Hematopoietic multipotent progenitor cell treated with erythropoietin and hydrocortisone succinate and interleukin-3 and kit ligand, for 17 days (in vitro differentiated cells): ENCODE measurements around the gene ZNF207.
"Not testable (repeated sequence)": the region's sequence is repeated elsewhere in the genome, so short reads cannot be mapped to it uniquely, and the experiment has no call there.

Experiments
- DNase-seq: peaks from one replicate; pipeline ENCODE4 v3.0.0-alpha.2; 2015; ENCODE audit warnings: low spot score

ZNF207 gene

GRCh38 chr17:32349854-32350665 lies at the start of gene ZNF207:
TSS of gene ZNF207 (plus strand) at chr17:32350157. CDS start at chr17:32350286, 129 bp downstream.
- peak; percentile 98 for DNase-seq

DNA sequence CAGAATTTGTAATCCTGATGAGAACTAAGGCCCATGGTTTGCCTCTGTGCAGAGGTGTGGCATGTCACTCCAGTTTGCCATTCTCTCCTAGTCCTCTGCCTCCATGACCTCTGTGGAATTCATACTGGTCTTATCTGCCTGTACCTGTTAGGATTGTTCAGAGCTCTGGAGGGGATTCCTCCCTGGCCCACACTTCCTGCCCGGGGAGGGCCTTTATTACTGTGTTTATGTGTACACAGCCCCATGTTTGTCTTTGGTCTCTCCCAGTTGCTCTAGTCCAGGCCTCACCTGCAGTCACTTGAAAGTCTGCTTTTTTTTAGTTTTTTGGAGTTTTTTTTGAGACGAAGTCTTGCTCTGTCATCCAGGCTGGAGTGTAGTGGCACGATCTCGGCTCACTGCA lies 47.9 kb upstream of the ZNF207 start:
- no peak for DNase-seq

DNA sequence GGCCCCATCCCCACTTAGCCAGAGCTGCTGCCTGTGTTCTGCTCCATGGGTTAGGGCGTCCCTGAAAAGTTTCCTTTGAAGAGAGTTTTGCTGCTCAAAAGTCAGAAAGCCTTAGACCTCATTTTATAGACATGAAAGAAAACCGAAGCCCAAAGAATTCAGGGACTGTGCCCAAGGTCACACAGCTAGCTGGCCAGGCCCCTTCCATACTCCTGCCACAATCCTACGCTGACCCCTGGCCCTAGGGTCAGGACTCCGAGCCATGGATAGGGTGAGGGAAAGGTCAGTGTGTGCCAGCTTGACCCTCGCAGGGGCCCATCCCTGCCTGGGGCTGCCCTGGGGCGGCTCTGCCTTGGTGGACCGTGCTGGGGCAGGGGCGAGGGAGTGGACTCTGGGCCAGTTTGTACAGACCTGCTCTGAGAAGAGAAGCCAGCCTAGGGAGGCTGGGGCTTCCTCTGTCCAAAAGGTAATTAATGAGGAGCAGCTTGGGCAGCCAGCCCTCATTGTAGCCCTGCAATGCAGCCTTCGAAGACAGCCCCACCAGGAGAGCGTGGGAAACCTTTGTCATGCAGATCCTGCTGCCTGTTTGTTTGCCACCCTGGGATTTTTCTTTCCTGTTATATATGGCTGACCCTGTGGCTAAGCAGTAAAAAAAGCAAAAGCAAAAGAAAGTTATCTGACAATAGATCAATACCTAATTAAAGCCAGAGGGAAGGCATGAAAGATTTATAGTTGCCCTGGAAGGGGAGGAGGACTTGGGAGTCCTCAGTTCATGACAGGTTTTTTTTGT lies 46.9 kb upstream of the ZNF207 start:
- DNase-seq: no peak

- DNase-seq: no peak
These were observed 46.1 kb upstream of the ZNF207 start for GRCh38 chr17:32303781-32304288.

- DNase-seq: no peak
These were observed 44.9 kb upstream of the ZNF207 start for GRCh38 chr17:32305049-32305448.

GRCh38 chr17:32307658-32308057 lies 42.3 kb upstream of the ZNF207 start:
- no peak for DNase-seq

- no peak for DNase-seq
These were observed 38.9 kb upstream of the ZNF207 start for GRCh38 chr17:32311028-32311536.

DNA sequence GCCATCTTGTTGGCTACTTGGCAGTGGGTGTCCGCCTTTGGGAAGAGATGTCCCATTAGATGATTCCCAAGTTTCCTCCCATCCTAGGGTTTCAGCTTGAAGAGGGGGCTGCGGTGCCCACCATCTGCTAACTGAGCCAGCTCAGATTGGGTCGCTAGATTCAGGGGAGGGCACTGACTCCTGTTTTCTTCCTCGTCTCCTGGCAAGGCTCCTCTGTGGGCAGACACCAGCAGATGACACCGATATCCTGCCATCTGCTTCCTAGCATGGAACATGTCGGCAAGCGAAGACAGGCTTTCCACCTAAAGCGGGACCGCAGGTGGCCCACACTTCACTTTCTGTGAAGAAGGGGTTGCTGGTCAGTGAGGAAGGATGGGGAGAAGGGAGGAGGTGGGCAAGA lies 35.3 kb upstream of the ZNF207 start:
- no peak for DNase-seq

- no peak for DNase-seq
These were observed 34.8 kb upstream of the ZNF207 start for GRCh38 chr17:32315171-32315570.

DNA sequence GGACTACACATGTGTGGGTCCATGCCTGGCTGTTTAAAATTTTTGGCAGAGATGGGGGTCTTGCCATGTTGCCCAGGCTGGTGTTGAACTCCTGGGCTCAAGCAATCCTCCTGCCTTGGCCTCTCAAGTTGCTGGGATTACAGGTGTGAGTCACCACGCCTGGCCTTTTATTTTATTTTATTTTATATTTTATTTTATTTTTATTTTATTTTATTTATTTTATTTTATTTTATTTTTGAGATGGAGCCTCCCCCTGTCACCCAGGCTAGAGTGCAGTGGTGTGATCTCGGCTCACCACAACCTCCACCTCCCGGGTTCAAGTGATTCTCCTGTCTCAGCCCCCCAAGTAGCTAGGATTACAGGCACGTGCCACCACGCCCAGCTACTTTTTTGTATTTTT lies 33.3 kb upstream of the ZNF207 start:
- DNase-seq: not testable (repeated sequence)

- no peak for DNase-seq
These were observed 32.6 kb upstream of the ZNF207 start for GRCh38 chr17:32317353-32317752.

DNA sequence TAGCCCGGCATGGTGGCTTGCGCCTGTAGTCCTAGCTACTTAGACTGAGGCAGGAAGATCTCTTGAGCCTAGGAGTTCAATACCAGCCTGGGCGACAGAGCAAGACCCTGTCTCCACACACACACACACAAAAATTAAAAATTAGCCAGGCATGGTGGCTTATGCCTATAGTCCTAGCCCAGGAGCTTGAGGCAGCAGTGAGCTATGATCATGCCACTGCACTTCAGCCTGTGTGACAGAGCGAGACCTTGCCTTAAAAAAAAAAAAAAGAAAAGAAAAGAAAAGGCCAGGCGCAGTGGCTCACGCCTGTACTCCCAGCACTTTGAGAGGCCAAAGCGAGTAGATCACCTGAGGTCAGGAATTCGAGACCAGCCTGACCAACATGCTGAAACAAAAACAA lies 31.9 kb upstream of the ZNF207 start:
- DNase-seq: no peak

DNA sequence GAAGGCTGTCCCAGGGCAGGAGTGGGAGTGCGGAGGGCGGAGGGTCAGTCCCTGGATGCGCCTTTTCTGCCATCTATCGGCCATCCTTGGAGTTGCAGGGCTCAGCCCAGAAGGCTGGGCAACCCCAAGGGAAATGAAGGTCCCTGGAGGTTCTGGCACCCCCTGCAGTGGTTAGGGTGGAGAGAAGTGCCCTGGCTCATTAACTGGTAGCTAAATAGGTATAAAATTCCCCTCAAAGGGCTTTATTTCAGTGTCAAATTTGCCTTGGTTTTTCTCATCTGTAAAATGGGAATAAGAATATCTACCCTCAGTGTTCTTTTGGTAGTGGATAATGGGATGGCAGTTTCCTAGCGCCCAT lies 30.4 kb upstream of the ZNF207 start:
- peak; percentile 87 for DNase-seq

GRCh38 chr17:32320080-32320479 lies 29.9 kb upstream of the ZNF207 start:
- DNase-seq: not testable (repeated sequence)

DNA sequence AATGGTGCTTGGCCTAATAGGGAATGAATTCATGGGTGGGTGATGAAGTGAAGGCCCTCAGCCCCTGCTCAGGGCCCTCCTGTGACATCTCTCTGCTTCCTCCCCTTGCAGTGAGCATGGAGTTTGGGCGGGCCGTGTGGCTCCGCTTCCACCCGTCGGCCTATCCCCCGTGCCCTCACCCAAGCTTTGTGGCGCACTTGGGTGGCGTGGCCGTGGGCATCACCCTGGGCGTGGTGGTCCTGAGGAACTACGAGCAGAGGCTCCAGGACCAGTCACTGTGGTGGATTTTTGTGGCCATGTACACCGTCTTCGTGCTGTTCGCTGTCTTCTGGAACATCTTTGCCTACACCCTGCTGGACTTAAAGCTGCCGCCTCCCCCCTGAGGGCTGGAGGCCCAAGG lies 29.1 kb upstream of the ZNF207 start:
- no peak for DNase-seq

DNA sequence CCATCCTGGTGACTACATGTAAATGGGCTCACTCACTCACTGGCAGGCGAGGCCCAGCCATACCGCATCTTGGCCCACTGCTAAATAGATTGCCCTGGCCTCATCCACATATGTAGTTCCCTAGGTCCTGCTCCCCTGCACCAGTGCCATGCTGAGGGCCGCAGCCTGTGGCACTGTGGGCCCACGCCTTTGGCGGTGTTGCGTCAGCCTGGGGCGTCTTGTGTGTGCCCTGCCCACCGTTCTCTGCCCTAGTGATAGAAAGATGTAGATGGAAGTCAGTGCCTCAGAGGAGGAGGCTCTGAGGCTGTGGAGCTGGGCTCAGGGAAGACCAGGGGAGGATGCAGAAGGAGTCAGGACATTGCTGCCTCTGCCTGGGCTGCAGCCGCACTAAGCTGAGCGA lies 26.9 kb upstream of the ZNF207 start:
- DNase-seq: no peak

DNA sequence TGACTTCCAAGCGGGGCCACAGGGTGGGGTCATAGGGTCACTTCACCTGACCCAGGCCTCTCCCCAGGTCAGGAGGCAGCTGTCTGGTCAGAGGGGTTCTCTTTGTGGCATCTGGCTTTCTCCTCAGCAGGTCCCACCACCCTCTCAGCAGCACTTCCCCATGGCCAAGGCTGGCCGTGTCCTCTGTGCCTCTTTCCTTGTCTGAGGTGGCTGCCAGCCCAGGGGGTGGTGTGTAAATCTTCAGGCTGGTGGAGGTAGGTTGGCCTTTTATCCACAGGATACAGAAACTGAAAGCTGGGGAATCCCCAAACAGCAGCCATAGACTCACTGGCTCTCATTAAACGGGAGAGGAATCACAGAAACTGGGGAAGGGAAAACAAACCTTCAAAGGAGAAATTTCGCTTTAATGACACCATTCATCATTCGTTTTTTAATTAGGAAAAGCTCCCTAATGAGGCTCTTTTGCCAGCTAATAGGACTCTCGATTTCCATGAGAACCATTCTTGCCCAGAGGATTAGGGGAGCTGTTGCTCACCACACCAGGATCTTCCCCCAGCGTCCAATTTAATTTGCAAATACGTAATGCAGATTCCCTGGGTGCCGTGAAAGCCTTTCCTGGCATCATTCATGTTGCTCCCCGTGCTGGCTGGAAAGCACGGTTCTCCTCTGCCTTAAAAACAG lies 26.0 kb upstream of the ZNF207 start:
- no peak for DNase-seq

DNA sequence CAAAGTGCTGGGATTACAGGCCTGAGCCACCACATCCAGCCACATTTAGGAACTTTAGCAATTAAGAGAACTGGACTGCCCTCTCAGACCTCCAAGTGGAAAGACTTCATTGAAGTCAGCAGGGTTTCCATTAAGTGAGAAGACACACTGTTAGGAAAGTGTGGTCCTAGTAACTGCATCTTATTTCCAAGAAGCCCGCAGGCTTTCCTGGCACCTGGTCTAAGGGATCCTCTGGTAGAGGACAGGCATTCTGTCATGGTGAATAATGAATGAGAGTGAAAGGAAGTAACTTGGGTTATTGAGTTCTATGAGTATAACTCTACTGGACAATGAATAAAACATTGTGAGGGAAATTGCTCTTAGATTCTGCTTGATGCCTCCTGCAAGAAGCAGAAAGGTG lies 22.0 kb upstream of the ZNF207 start:
- no peak for DNase-seq

DNA sequence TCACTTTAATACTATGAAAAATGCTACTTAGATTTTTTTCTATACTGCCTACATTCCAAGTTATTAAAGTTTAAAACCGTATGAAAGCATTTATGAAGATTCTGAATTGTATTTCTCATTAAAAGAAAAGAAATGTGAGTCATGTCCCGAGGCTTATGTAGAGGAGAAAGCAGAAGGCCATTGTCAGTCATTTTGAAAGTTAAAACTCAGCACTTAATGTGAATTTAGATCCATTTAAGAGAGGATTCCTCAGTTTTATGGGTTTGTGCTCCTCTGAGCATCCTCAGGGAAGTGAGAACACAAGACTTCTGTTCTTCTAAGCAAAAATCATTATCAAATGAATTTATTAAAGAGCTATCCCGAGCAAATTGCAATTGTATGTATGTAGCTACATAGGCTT lies 19.8 kb upstream of the ZNF207 start:
- DNase-seq: no peak

GRCh38 chr17:32331243-32332040 lies 18.5 kb upstream of the ZNF207 start:
- DNase-seq: no peak

DNA sequence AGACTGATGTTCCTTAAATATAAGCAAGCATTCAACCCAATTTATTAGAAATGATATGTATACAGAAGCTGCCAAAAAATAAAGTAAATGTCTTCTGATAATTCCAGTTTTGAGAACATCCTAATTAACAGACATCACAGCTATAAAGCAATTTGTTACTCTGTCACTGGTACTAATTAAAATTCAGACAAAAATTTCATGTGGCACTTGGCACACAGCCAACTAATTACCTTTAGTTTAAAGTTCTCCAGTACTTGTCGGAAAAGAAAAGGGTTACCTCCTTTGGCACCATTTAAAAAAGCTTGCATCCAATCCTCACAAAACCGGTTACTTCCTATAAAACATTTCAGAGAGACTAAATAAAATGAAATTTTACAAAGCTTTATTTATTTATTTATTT lies 16.8 kb upstream of the ZNF207 start:
- no peak for DNase-seq

DNA sequence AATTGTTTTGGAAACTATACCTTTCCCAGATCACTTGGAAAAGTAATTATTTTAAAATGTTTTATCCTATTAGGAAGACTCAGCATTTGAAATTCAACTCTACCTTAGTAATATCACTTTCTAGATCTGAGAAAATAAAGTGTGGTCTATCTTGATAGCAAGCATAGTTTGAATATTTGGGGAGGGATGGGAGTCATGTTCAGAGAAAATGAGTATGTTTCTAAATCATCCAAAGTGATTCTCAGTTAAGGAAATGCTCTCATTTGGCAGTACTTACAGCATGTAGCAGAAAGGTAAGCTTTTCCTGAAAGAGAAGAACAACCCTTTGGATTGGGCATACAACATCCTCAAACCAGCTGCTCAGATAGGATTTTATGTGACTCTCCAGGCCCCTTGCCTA lies 14.9 kb upstream of the ZNF207 start:
- DNase-seq: no peak
